Measurements from ENCODE around the gene CAMKK1. TPM values are rescaled to one million over a fixed set of nuclear protein-coding genes. Genes with fewer than 3 reads are reported as not detected.
"Not testable (repeated sequence)": the region's sequence is repeated elsewhere in the genome, so short reads cannot be mapped to it uniquely, and the experiment has no call there.

CAMKK1 gene
- total RNA-seq, 8 experiments from 2014 or later = 2.2 to 7.7 (median 5.1) TPM

GRCh38 chr17:3844556-3844955 is 48.3 kb downstream of the CAMKK1 start:
- in situ Hi-C loops (cut with MboI; ENCODE audit: low pct_unique_long_range_greater_than_20kb in 2 of 9, low sequenced_read_pairs in 9 of 9, unreplicated experiment in 9 of 9); H3K4me1 ChIP-seq (replicated peaks in 1 of 2); H3K27ac ChIP-seq; ATAC-seq (replicated peaks in 6 of 8): not testable (repeated sequence)
- H3K4me3 ChIP-seq = peak overlapping the region in 3 of 5 donors; percentile 79 to 89 (median 84)
- 85 to 100% (median 96%) methylated on average over 3 to 14 of the region's 19 CpGs; no CpG with 5 or more reads in 2 of the 10 experiments for WGBS, 10 experiments

- WGBS, 10 experiments = 0 to 100% (median 19%) methylated on average over 1 to 3 of the region's 3 CpGs; no CpG with 5 or more reads in 3 of the 10 experiments
- no peak for ATAC-seq (replicated peaks in 6 of 8)
Measured at GRCh38 chr17:3843935-3844516, 48.8 kb downstream of the CAMKK1 start.

GRCh38 chr17:3838206-3838605 is 54.6 kb downstream of the CAMKK1 start:
- ATAC-seq (replicated peaks in 6 of 8) = no peak
- in situ Hi-C loops (cut with MboI; ENCODE audit: low pct_unique_long_range_greater_than_20kb in 2 of 9, low sequenced_read_pairs in 9 of 9, unreplicated experiment in 9 of 9) = no loop called here
- Histone ChIP-seq H3K4me1 (replicated peaks in 1 of 2) (no peaks in the 10 kb centered on the region), H3K4me3 (no peak overlapping the region), H3K27ac (no peak overlapping the region)
- WGBS, 10 experiments = 90 to 100% (median 92%) methylated on average over 2 to 7 of the region's 12 CpGs; no CpG with 5 or more reads in 5 of the 10 experiments

More at GRCh38 chr17:3843935-3844516, 48.8 kb downstream of the CAMKK1 start:
- Histone ChIP-seq H3K27ac (no peak overlapping the region), H3K4me3 (no peak overlapping the region), H3K4me1 (replicated peaks in 1 of 2) (peaks cover 0 to 4% of the 10 kb centered on the region in 2 donors)
- in situ Hi-C loops (cut with MboI; ENCODE audit: low pct_unique_long_range_greater_than_20kb in 2 of 9, low sequenced_read_pairs in 9 of 9, unreplicated experiment in 9 of 9) = no loop called here

GRCh38 chr17:3836551-3836950 is 56.3 kb downstream of the CAMKK1 start:
- no peak for ATAC-seq (replicated peaks in 6 of 8)
- WGBS, 10 experiments = 84 to 100% (median 96%) methylated on average over 1 to 7 of the region's 10 CpGs; no CpG with 5 or more reads in 1 of the 10 experiments
- H3K4me3 ChIP-seq = no peak overlapping the region
- H3K27ac ChIP-seq = no peak overlapping the region
- H3K4me1 ChIP-seq (replicated peaks in 1 of 2) = no peaks in the 10 kb centered on the region
- in situ Hi-C loops (cut with MboI; ENCODE audit: low pct_unique_long_range_greater_than_20kb in 2 of 9, low sequenced_read_pairs in 9 of 9, unreplicated experiment in 9 of 9) = no loop called here

GRCh38 chr17:3835410-3836229 is 57.2 kb downstream of the CAMKK1 start:
- Histone ChIP-seq H3K4me1 (replicated peaks in 1 of 2) (no peaks in the 10 kb centered on the region), H3K27ac (no peak overlapping the region)
- in situ Hi-C loops (cut with MboI; ENCODE audit: low pct_unique_long_range_greater_than_20kb in 2 of 9, low sequenced_read_pairs in 9 of 9, unreplicated experiment in 9 of 9) = no loop called here

GRCh38 chr17:3834811-3835210 is 58.0 kb downstream of the CAMKK1 start:
- Histone ChIP-seq H3K4me1 (replicated peaks in 1 of 2) (no peaks in the 10 kb centered on the region), H3K4me3 (no peak overlapping the region)
- WGBS, 10 experiments = 89 to 100% (median 100%) methylated on average over 1 to 4 of the region's 4 CpGs; no CpG with 5 or more reads in 1 of the 10 experiments

More at GRCh38 chr17:3835410-3836229, 57.2 kb downstream of the CAMKK1 start:
- WGBS, 10 experiments = 67 to 96% (median 90%) methylated on average over 3 to 11 of the region's 14 CpGs
- ATAC-seq (replicated peaks in 6 of 8) = no peak
- H3K4me3 ChIP-seq = no peak overlapping the region

GRCh38 chr17:3828852-3829232 is 64.0 kb downstream of the CAMKK1 start:
- no peaks in the 10 kb centered on the region for H3K4me1 ChIP-seq (replicated peaks in 1 of 2)
- 80 to 100% (median 97%) methylated on average over 1 to 6 of the region's 7 CpGs; no CpG with 5 or more reads in 1 of the 10 experiments for WGBS, 10 experiments
- no peak for ATAC-seq (replicated peaks in 6 of 8)
- in situ Hi-C loops (cut with MboI; ENCODE audit: low pct_unique_long_range_greater_than_20kb in 2 of 9, low sequenced_read_pairs in 9 of 9, unreplicated experiment in 9 of 9) = no loop called here
- H3K4me3 ChIP-seq = no peak overlapping the region
- H3K27ac ChIP-seq = no peak overlapping the region

More at GRCh38 chr17:3834811-3835210, 58.0 kb downstream of the CAMKK1 start:
- no peak for ATAC-seq (replicated peaks in 6 of 8)
- no peak overlapping the region for H3K27ac ChIP-seq
- in situ Hi-C loops (cut with MboI; ENCODE audit: low pct_unique_long_range_greater_than_20kb in 2 of 9, low sequenced_read_pairs in 9 of 9, unreplicated experiment in 9 of 9) = no loop called here

- Histone ChIP-seq H3K4me3 (no peak overlapping the region), H3K4me1 (replicated peaks in 1 of 2) (no peaks in the 10 kb centered on the region), H3K27ac (no peak overlapping the region)
- WGBS, 10 experiments = 7 to 100% (median 95%) methylated on average over 1 to 7 of the region's 7 CpGs; no CpG with 5 or more reads in 1 of the 10 experiments
- in situ Hi-C loops (cut with MboI; ENCODE audit: low pct_unique_long_range_greater_than_20kb in 2 of 9, low sequenced_read_pairs in 9 of 9, unreplicated experiment in 9 of 9) = no loop called here
- peak in 3 of 8 experiments; percentile 34 to 72 (median 56) for ATAC-seq (replicated peaks in 6 of 8)
Measured at GRCh38 chr17:3828151-3828851, 64.6 kb downstream of the CAMKK1 start.

- no peaks in the 10 kb centered on the region for H3K4me1 ChIP-seq (replicated peaks in 1 of 2)
- WGBS, 10 experiments = 55 to 100% (median 74%) methylated on average over 1 to 5 of the region's 6 CpGs; no CpG with 5 or more reads in 1 of the 10 experiments
- no peak overlapping the region for H3K27ac ChIP-seq
- peak in 3 of 8 experiments; percentile 36 to 65 (median 56) for ATAC-seq (replicated peaks in 6 of 8)
- in situ Hi-C loops (cut with MboI; ENCODE audit: low pct_unique_long_range_greater_than_20kb in 2 of 9, low sequenced_read_pairs in 9 of 9, unreplicated experiment in 9 of 9) = no loop called here
- H3K4me3 ChIP-seq = no peak overlapping the region
Measured at GRCh38 chr17:3827124-3827773, 65.6 kb downstream of the CAMKK1 start.

GRCh38 chr17:3826191-3826590 is 66.7 kb downstream of the CAMKK1 start:
- no peak overlapping the region for H3K27ac ChIP-seq
- no peaks in the 10 kb centered on the region for H3K4me1 ChIP-seq (replicated peaks in 1 of 2)
- ATAC-seq (replicated peaks in 6 of 8) = no peak
- in situ Hi-C loops (cut with MboI; ENCODE audit: low pct_unique_long_range_greater_than_20kb in 2 of 9, low sequenced_read_pairs in 9 of 9, unreplicated experiment in 9 of 9) = no loop called here
- WGBS, 10 experiments = 64 to 100% (median 90%) methylated on average over 1 to 3 of the region's 4 CpGs; no CpG with 5 or more reads in 1 of the 10 experiments
- no peak overlapping the region for H3K4me3 ChIP-seq

- H3K4me3 ChIP-seq = no peak overlapping the region
- in situ Hi-C loops (cut with MboI; ENCODE audit: low pct_unique_long_range_greater_than_20kb in 2 of 9, low sequenced_read_pairs in 9 of 9, unreplicated experiment in 9 of 9) = no loop called here
- no peak for ATAC-seq (replicated peaks in 6 of 8)
Measured at GRCh38 chr17:3821101-3821500, 71.8 kb downstream of the CAMKK1 start.

GRCh38 chr17:3818786-3819185 is 74.1 kb downstream of the CAMKK1 start:
- H3K4me1 ChIP-seq (replicated peaks in 1 of 2) = no peaks in the 10 kb centered on the region
- in situ Hi-C loops (cut with MboI; ENCODE audit: low pct_unique_long_range_greater_than_20kb in 2 of 9, low sequenced_read_pairs in 9 of 9, unreplicated experiment in 9 of 9) = no loop called here
- H3K27ac ChIP-seq = no peak overlapping the region
- ATAC-seq (replicated peaks in 6 of 8) = peak in 1 of 8 experiments; percentile 20
- no peak overlapping the region for H3K4me3 ChIP-seq
- 77 to 100% (median 94%) methylated on average over 1 to 4 of the region's 6 CpGs; no CpG with 5 or more reads in 2 of the 10 experiments for WGBS, 10 experiments

More at GRCh38 chr17:3821101-3821500, 71.8 kb downstream of the CAMKK1 start:
- Histone ChIP-seq H3K27ac (no peak overlapping the region), H3K4me1 (replicated peaks in 1 of 2) (no peaks in the 10 kb centered on the region)
- WGBS, 10 experiments = 90 to 100% (median 95%) methylated on average over 1 to 9 of the region's 9 CpGs

All from motor neuron (in vitro differentiated cells).